SK-N-SH (cell line): ENCODE results near the gene ZNF576. TPM values are rescaled to one million over a fixed set of nuclear protein-coding genes. Genes with fewer than 3 reads are reported as not detected.

Experiments used
- CTCF ChIA-PET: fragments of 300-600, 350-600 bp; formaldehyde crosslinking; extraction: SDS; loops from one replicate; lab custom pipeline; 2021; lab: Yijun Ruan, JAX
- POLR2A ChIA-PET: fragments of 350-600 bp; sonication (Branson Sonifier 250); formaldehyde crosslinking; extraction: SDS; loops from one replicate; lab custom pipeline; 2020; ENCODE audit warnings: antibody characterized with exemption, inconsistent platforms; lab: Yijun Ruan, JAX
- DNase-seq: peaks from one replicate; pipeline ENCODE4 v3.0.0; 2012
- H2AFZ ChIP-seq: fragments of 200-600 bp; sonication (generic); 2 replicates; pipeline ENCODE4 v1.8.1; 2016; ENCODE audit warnings: antibody characterized with exemption, mild to moderate bottlenecking, low read depth
- H3F3A ChIP-seq: fragments of 200-600 bp; sonication (generic); replicated peaks from 2 replicates; pipeline ENCODE3; 2016; ENCODE audit warnings: antibody characterized with exemption, mild to moderate bottlenecking; ENCODE audit not compliant: insufficient read depth
- H3K27ac ChIP-seq, 2 experiments: fragments of 200-500 bp in 1 of 2; fragments of 200-600 bp in 1 of 2; sonication (Bioruptor generic) in 1 of 2; sonication (generic), shearing (Covaris generic) in 1 of 2; 2 replicates each; pipeline versions ENCODE4 v1.5.1 to v1.6.1; 2014 to 2016; ENCODE audit warnings: low read depth in 2 of 2, inconsistent platforms in 1 of 2, low read length in 1 of 2, mild to moderate bottlenecking in 1 of 2, mixed read lengths in 1 of 2
- H3K27me3 ChIP-seq: fragments of 200-600 bp; sonication (generic), shearing (Covaris generic); 2 replicates; pipeline ENCODE4 v1.6.1; 2016; ENCODE audit warnings: mixed run types; ENCODE audit not compliant: insufficient read depth
- H3K36me3 ChIP-seq, 2 experiments: fragments of 200-500 bp in 1 of 2; fragments of 200-600 bp in 1 of 2; sonication (Bioruptor generic) in 1 of 2; sonication (generic) in 1 of 2; replicated peaks in 1 of 2; 2 replicates each; pipeline versions ENCODE3 to v1.5.1; 2014 to 2016; ENCODE audit warnings: low read length in 1 of 2, mild to moderate bottlenecking in 1 of 2; ENCODE audit not compliant: insufficient read depth in 2 of 2, control insufficient read depth in 1 of 2
- H3K4me1 ChIP-seq, 2 experiments: fragments of 200-500 bp in 1 of 2; fragments of 200-600 bp in 1 of 2; sonication (Bioruptor generic) in 1 of 2; sonication (generic), shearing (Covaris generic) in 1 of 2; 2 replicates each; pipeline versions ENCODE4 v1.5.1 to v1.6.1; 2014 to 2016; ENCODE audit warnings: low read depth in 1 of 2, low read length in 1 of 2, mixed run types in 1 of 2; ENCODE audit not compliant: insufficient read depth in 2 of 2, control insufficient read depth in 1 of 2
- H3K4me2 ChIP-seq: fragments of 200-600 bp; sonication (generic), shearing (Covaris generic); 2 replicates; pipeline ENCODE4 v1.6.1; 2017; ENCODE audit warnings: mixed run types
- H3K4me3 ChIP-seq, 2 experiments: fragments of 200-500 bp in 1 of 2; fragments of 200-600 bp in 1 of 2; sonication (Bioruptor generic) in 1 of 2; sonication (generic), shearing (Covaris generic) in 1 of 2; 2 replicates each; pipeline versions ENCODE4 v1.5.1 to v1.8.1; 2014 to 2016; ENCODE audit warnings: low read depth in 2 of 2, inconsistent platforms in 1 of 2, low read length in 1 of 2, mild to moderate bottlenecking in 1 of 2, mixed read lengths in 1 of 2, moderate library complexity in 1 of 2
- H3K79me2 ChIP-seq: fragments of 200-600 bp; sonication (generic); 2 replicates; pipeline ENCODE4 v1.8.1; 2017; ENCODE audit warnings: mild to moderate bottlenecking; ENCODE audit not compliant: insufficient read depth
- H3K9ac ChIP-seq: fragments of 200-600 bp; sonication (generic); 2 replicates; pipeline ENCODE4 v1.6.1; 2017; ENCODE audit warnings: mixed run types
- H3K9me2 ChIP-seq: fragments of 200-600 bp; sonication (generic); 2 replicates; pipeline ENCODE4 v1.6.1; 2017; ENCODE audit warnings: mixed run types
- H3K9me3 ChIP-seq: fragments of 200-600 bp; sonication (generic); 2 replicates; pipeline ENCODE4 v1.6.1; 2017; ENCODE audit warnings: mixed run types, mild to moderate bottlenecking, moderate library complexity
- H4K20me1 ChIP-seq: fragments of 200-600 bp; sonication (generic); 2 replicates; pipeline ENCODE4 v1.6.1; 2017; ENCODE audit warnings: mild to moderate bottlenecking, mixed run types; ENCODE audit not compliant: insufficient read depth
- CTCF ChIP-seq: fragments of 200-600 bp; sonication (generic); IDR thresholded peaks from 2 replicates; pipeline ENCODE4 v1.6.1; 2017; ENCODE audit warnings: antibody characterized with exemption, mild to moderate bottlenecking, moderate library complexity
- EZH2phosphoT487 ChIP-seq: fragments of 200-600 bp; sonication (generic); IDR thresholded peaks from 2 replicates; pipeline ENCODE4 v1.6.1; 2017; ENCODE audit warnings: low read depth, mixed run types, mild to moderate bottlenecking, antibody characterized with exemption, moderate library complexity, borderline replicate concordance
- FOSL2 ChIP-seq: IDR thresholded peaks from 2 replicates; pipeline ENCODE4 v1.4.0; 2012; ENCODE audit warnings: low read depth, mild to moderate bottlenecking, moderate library complexity, borderline replicate concordance
- FOXJ3 ChIP-seq: sonication (generic); formaldehyde crosslinking; IDR thresholded peaks from 2 replicates; pipeline ENCODE4 v1.5.1; 2020; ENCODE audit warnings: mild to moderate bottlenecking, missing genetic modification reagents
- GABPA ChIP-seq: IDR thresholded peaks from 2 replicates; pipeline ENCODE4 v1.4.0; 2012; ENCODE audit warnings: low read depth, mild to moderate bottlenecking
- GATA2 ChIP-seq: sonication (generic); formaldehyde crosslinking; IDR thresholded peaks from 2 replicates; pipeline ENCODE4 v1.5.0; 2020; ENCODE audit warnings: mild to moderate bottlenecking, missing genetic modification reagents
- MAX ChIP-seq: IDR thresholded peaks from 2 replicates; pipeline ENCODE4 v1.4.0; 2012; ENCODE audit warnings: low read depth
- NRF1 ChIP-seq: IDR thresholded peaks from 2 replicates; pipeline ENCODE4 v1.6.1; 2012; ENCODE audit warnings: low read depth, mild to moderate bottlenecking, low read length
- PBX3 ChIP-seq: IDR thresholded peaks from 2 replicates; pipeline ENCODE4; 2012
- RAD21 ChIP-seq: IDR thresholded peaks from 2 replicates; pipeline ENCODE4 v1.6.1; 2012; ENCODE audit warnings: mild to moderate bottlenecking, low read length
- RCOR1 ChIP-seq: fragments of 150-350 bp; IDR thresholded peaks from 2 replicates; pipeline ENCODE4 v1.6.1; 2017; ENCODE audit warnings: antibody characterized with exemption, low read length
- RFX5 ChIP-seq: IDR thresholded peaks from 2 replicates; pipeline ENCODE4 v1.6.1; 2012; ENCODE audit warnings: mild to moderate bottlenecking, improper control_type of control experiment, low read length
- SIN3A ChIP-seq: IDR thresholded peaks from 2 replicates; pipeline ENCODE4 v1.6.1; 2012; ENCODE audit warnings: low read depth, mild to moderate bottlenecking, low read length, moderate library complexity, borderline replicate concordance
- SMC3 ChIP-seq: IDR thresholded peaks from 2 replicates; pipeline ENCODE4 v1.6.1; 2012; ENCODE audit warnings: low read depth, low read length, improper control_type of control experiment
- TCF12 ChIP-seq: IDR thresholded peaks from 2 replicates; pipeline ENCODE4 v1.4.0; 2012
- TEAD4 ChIP-seq: IDR thresholded peaks from 2 replicates; pipeline ENCODE4 v1.4.0; 2012; ENCODE audit warnings: mild to moderate bottlenecking, borderline replicate concordance; ENCODE audit not compliant: insufficient read depth
- USF1 ChIP-seq: IDR thresholded peaks from 2 replicates; pipeline ENCODE4 v1.4.0; 2012; ENCODE audit warnings: low read depth, borderline replicate concordance
- USF2 ChIP-seq: fragments of 150-350 bp; IDR thresholded peaks from 2 replicates; pipeline ENCODE4 v1.6.1; 2017; ENCODE audit warnings: antibody characterized with exemption, low read length, low read depth, borderline replicate concordance
- YY1 ChIP-seq: IDR thresholded peaks from 2 replicates; pipeline ENCODE4 v1.4.0; 2012; ENCODE audit warnings: low read depth, mild to moderate bottlenecking
- ZBTB33 ChIP-seq: IDR thresholded peaks from 2 replicates; pipeline ENCODE4 v1.4.0; 2012; ENCODE audit warnings: low read depth, borderline replicate concordance
- WGBS: methylation state at CpG from one replicate; pipeline ENCODE4 v1.1.6; 2017; ENCODE audit warnings: low lambda C conversion rate; 5-methylcytosine and 5-hydroxymethylcytosine counted together
- polyA plus RNA-seq, 3 experiments: library from polyadenylated mRNA; depleted of rRNA; stranded (reverse); fragments of >200 nt; gene quantifications; 2 replicates each; pipeline ENCODE4 v1.2.3, GENCODE V29; 2012

Gene ZNF576
- polyA plus RNA-seq, 1 of the 3 experiments (the other 2 are of a cell fraction): 12.8 TPM

GRCh38 chr19:43631491-43631890 is 35.1 kb downstream of the ZNF576 start (continued):
- TF ChIP-seq CTCF (no peak), GATA2 (CRISPR knock-in tag) (no peak), NRF1 (no peak), ZBTB33 (no peak), RAD21 (no peak)

GRCh38 chr19:43633520-43633919 is 37.1 kb downstream of the ZNF576 start:
- no peaks in the 10 kb centered on the region for H3K9me3 ChIP-seq
- no peaks in the 10 kb centered on the region for H3K36me3 ChIP-seq
- H3K4me3 ChIP-seq: no peak overlapping the region
- CTCF ChIA-PET: no interaction called here
- no peak overlapping the region for H3K27ac ChIP-seq
- H3F3A ChIP-seq: peaks cover 4% of the 10 kb centered on the region
- no peak overlapping the region for H3K4me2 ChIP-seq
- no peaks in the 10 kb centered on the region for H3K9me2 ChIP-seq
- no peak overlapping the region for H2AFZ ChIP-seq
- H3K9ac ChIP-seq: no peak overlapping the region
- POLR2A ChIA-PET: no interaction called here
- WGBS: 92% methylated on average over 4 of the region's 4 CpGs
- H4K20me1 ChIP-seq: no peaks in the 10 kb centered on the region
- DNase-seq: no peak
- no peaks in the 10 kb centered on the region for H3K27me3 ChIP-seq
- H3K4me1 ChIP-seq: peaks cover 0 to 3% of the 10 kb centered on the region in 2 experiments; a peak in 1 of 4 replicates
- H3K79me2 ChIP-seq: no peaks in the 10 kb centered on the region
- TF ChIP-seq RCOR1 (no peak), RFX5 (no peak), PBX3 (no peak), USF1 (no peak), SIN3A (no peak), FOSL2 (no peak), TEAD4 (no peak), USF2 (no peak), CTCF (no peak), YY1 (no peak), SMC3 (no peak), TCF12 (no peak), MAX (no peak), ZBTB33 (no peak), EZH2phosphoT487 (no peak), GABPA (no peak), FOXJ3 (CRISPR knock-in tag) (no peak)
